ENCODE results near the gene PPP6R3.
"Not testable (repeated sequence)": the region's sequence is repeated elsewhere in the genome, so short reads cannot be mapped to it uniquely, and the experiment has no call there.

PPP6R3 gene

GRCh38 chr11:68457898-68458249, 2.7 kb upstream of the PPP6R3 start:
- no peak for DNase-seq (ENCODE audit: low spot score)

GRCh38 chr11:68458340-68458739, 2.2 kb upstream of the PPP6R3 start:
- not testable (repeated sequence) for DNase-seq (ENCODE audit: low spot score)

GRCh38 chr11:68459886-68460740, 439 bp upstream of the PPP6R3 start:
- peak; percentile 99 for DNase-seq (ENCODE audit: low spot score)

GRCh38 chr11:68461575-68461917, 994 bp downstream of the PPP6R3 start:
- no peak for DNase-seq (ENCODE audit: low spot score)

GRCh38 chr11:68463714-68464113, 3.2 kb downstream of the PPP6R3 start:
- no peak for DNase-seq (ENCODE audit: low spot score)

- DNase-seq (ENCODE audit: low spot score): no peak
Measured at GRCh38 chr11:68467201-68467834, 6.8 kb downstream of the PPP6R3 start.

- no peak for DNase-seq (ENCODE audit: low spot score)
Measured at GRCh38 chr11:68468217-68468828, 7.8 kb downstream of the PPP6R3 start.

- DNase-seq (ENCODE audit: low spot score): no peak
Measured at GRCh38 chr11:68469122-68469521, 8.6 kb downstream of the PPP6R3 start.

GRCh38 chr11:68469642-68470041, 9.1 kb downstream of the PPP6R3 start:
- no peak for DNase-seq (ENCODE audit: low spot score)

- peak; percentile 59 for DNase-seq (ENCODE audit: low spot score)
Measured at GRCh38 chr11:68470304-68470811, 9.8 kb downstream of the PPP6R3 start.

GRCh38 chr11:68471360-68472340, 11.1 kb downstream of the PPP6R3 start:
- no peak for DNase-seq (ENCODE audit: low spot score)

GRCh38 chr11:68472778-68473177, 12.2 kb downstream of the PPP6R3 start:
- DNase-seq (ENCODE audit: low spot score): no peak

GRCh38 chr11:68473693-68474092, 13.1 kb downstream of the PPP6R3 start:
- no peak for DNase-seq (ENCODE audit: low spot score)

- DNase-seq (ENCODE audit: low spot score): not testable (repeated sequence)
Measured at GRCh38 chr11:68475626-68476025, 15.1 kb downstream of the PPP6R3 start.

- no peak for DNase-seq (ENCODE audit: low spot score)
Measured at GRCh38 chr11:68479390-68479789, 18.8 kb downstream of the PPP6R3 start.

GRCh38 chr11:68480193-68480592, 19.6 kb downstream of the PPP6R3 start:
- no peak for DNase-seq (ENCODE audit: low spot score)

- no peak for DNase-seq (ENCODE audit: low spot score)
Measured at GRCh38 chr11:68480852-68481510, 20.4 kb downstream of the PPP6R3 start.

- no peak for DNase-seq (ENCODE audit: low spot score)
Measured at GRCh38 chr11:68481579-68482240, 21.2 kb downstream of the PPP6R3 start.

- no peak for DNase-seq (ENCODE audit: low spot score)
Measured at GRCh38 chr11:68488623-68489022, 28.1 kb downstream of the PPP6R3 start.

- DNase-seq (ENCODE audit: low spot score): no peak
Measured at GRCh38 chr11:68495220-68495729, 34.7 kb downstream of the PPP6R3 start.
